HEK293 (cell line): ENCODE data around the gene FXYD1.

Source experiments
- FEZF1 ChIP-seq: fragments of 450-650 bp; formaldehyde crosslinking; IDR thresholded peaks from 2 replicates; pipeline ENCODE4 v1.5.1; 2016; ENCODE audit warnings: missing biosample characterization, missing genetic modification characterization
- KLF16 ChIP-seq: fragments of 450-650 bp; formaldehyde crosslinking; IDR thresholded peaks from 2 replicates; pipeline ENCODE4 v1.5.1; 2017; ENCODE audit warnings: missing biosample characterization, missing genetic modification characterization
- KLF17 ChIP-seq: fragments of 450-650 bp; formaldehyde crosslinking; IDR thresholded peaks from 2 replicates; pipeline ENCODE4 v1.5.1; 2016; ENCODE audit warnings: missing biosample characterization, missing genetic modification characterization
- KLF7 ChIP-seq: fragments of 450-650 bp; formaldehyde crosslinking; IDR thresholded peaks from 2 replicates; pipeline ENCODE4 v1.5.1; 2016; ENCODE audit warnings: missing biosample characterization, missing genetic modification characterization, borderline replicate concordance
- MEIS1 ChIP-seq: sonication (generic); formaldehyde crosslinking; IDR thresholded peaks from 2 replicates; pipeline ENCODE4 v1.8.1; 2022; ENCODE audit warnings: missing genetic modification reagents, mild to moderate bottlenecking, borderline replicate concordance
- PRDM10 ChIP-seq: fragments of 450-650 bp; formaldehyde crosslinking; IDR thresholded peaks from 2 replicates; pipeline ENCODE4 v1.5.1; 2016; ENCODE audit warnings: missing biosample characterization, missing genetic modification characterization
- PRDM4 ChIP-seq: fragments of 450-650 bp; formaldehyde crosslinking; IDR thresholded peaks from 2 replicates; pipeline ENCODE4 v1.5.1; 2017; ENCODE audit warnings: missing biosample characterization, missing genetic modification characterization
- TRIM28 ChIP-seq: IDR thresholded peaks from 2 replicates; pipeline ENCODE4 v1.6.1; 2011; ENCODE audit warnings: low read length, control low read depth, borderline replicate concordance
- TSHZ1 ChIP-seq: fragments of 450-650 bp; formaldehyde crosslinking; IDR thresholded peaks from 2 replicates; pipeline ENCODE4 v1.5.1; 2016; ENCODE audit warnings: missing biosample characterization, missing genetic modification characterization, borderline replicate concordance
- ZBTB17 ChIP-seq: fragments of 450-650 bp; formaldehyde crosslinking; IDR thresholded peaks from 2 replicates; pipeline ENCODE4 v1.5.1; 2016; ENCODE audit warnings: missing biosample characterization, missing genetic modification characterization
- ZBTB21 ChIP-seq: fragments of 450-650 bp; formaldehyde crosslinking; IDR thresholded peaks from 2 replicates; pipeline ENCODE4 v1.5.1; 2017; ENCODE audit warnings: missing biosample characterization, missing genetic modification characterization
- ZFP41 ChIP-seq: fragments of 450-650 bp; formaldehyde crosslinking; IDR thresholded peaks from 2 replicates; pipeline ENCODE4 v1.5.1; 2016; ENCODE audit warnings: missing biosample characterization, missing genetic modification characterization, borderline replicate concordance
- ZNF112 ChIP-seq: fragments of 450-650 bp; formaldehyde crosslinking; IDR thresholded peaks from 2 replicates; pipeline ENCODE4 v1.5.0; 2017; ENCODE audit warnings: missing biosample characterization, missing genetic modification characterization
- ZNF114 ChIP-seq: fragments of 450-650 bp; formaldehyde crosslinking; IDR thresholded peaks from 2 replicates; pipeline ENCODE4 v1.5.0; 2017; ENCODE audit warnings: missing biosample characterization, missing genetic modification characterization
- ZNF157 ChIP-seq: fragments of 450-650 bp; formaldehyde crosslinking; IDR thresholded peaks from 2 replicates; pipeline ENCODE4 v1.5.1; 2016; ENCODE audit warnings: missing biosample characterization, missing genetic modification characterization
- ZNF175 ChIP-seq: fragments of 450-650 bp; formaldehyde crosslinking; IDR thresholded peaks from 2 replicates; pipeline ENCODE4 v1.5.1; 2016; ENCODE audit warnings: missing biosample characterization, missing genetic modification characterization
- ZNF184 ChIP-seq: fragments of 450-650 bp; IDR thresholded peaks from 2 replicates; pipeline ENCODE4 v1.5.1; 2018; ENCODE audit warnings: missing biosample characterization, mild to moderate bottlenecking, missing genetic modification characterization
- ZNF23 ChIP-seq: fragments of 450-650 bp; formaldehyde crosslinking; IDR thresholded peaks from 2 replicates; pipeline ENCODE4 v1.5.1; 2016; ENCODE audit warnings: missing biosample characterization, missing genetic modification characterization, borderline replicate concordance
- ZNF280D ChIP-seq: fragments of 450-650 bp; formaldehyde crosslinking; IDR thresholded peaks from 2 replicates; pipeline ENCODE4 v1.5.1; 2016; ENCODE audit warnings: missing biosample characterization, missing genetic modification characterization
- ZNF292 ChIP-seq: fragments of 450-650 bp; formaldehyde crosslinking; IDR thresholded peaks from 2 replicates; pipeline ENCODE4 v1.5.1; 2016; ENCODE audit warnings: low read depth, missing biosample characterization, missing genetic modification characterization, borderline replicate concordance
- ZNF416 ChIP-seq: fragments of 450-650 bp; formaldehyde crosslinking; IDR thresholded peaks from 2 replicates; pipeline ENCODE4 v1.5.1; 2016; ENCODE audit warnings: missing biosample characterization, missing genetic modification characterization
- ZNF558 ChIP-seq: fragments of 450-650 bp; formaldehyde crosslinking; IDR thresholded peaks from 2 replicates; pipeline ENCODE4 v1.5.1; 2016; ENCODE audit warnings: missing biosample characterization, missing genetic modification characterization
- ZNF629 ChIP-seq: fragments of 450-650 bp; formaldehyde crosslinking; IDR thresholded peaks from 2 replicates; pipeline ENCODE4 v1.5.1; 2017; ENCODE audit warnings: missing biosample characterization, missing genetic modification characterization
- ZNF785 ChIP-seq: fragments of 450-650 bp; formaldehyde crosslinking; IDR thresholded peaks from 2 replicates; pipeline ENCODE4 v1.5.1; 2016; ENCODE audit warnings: missing biosample characterization, missing genetic modification characterization
- ZXDB ChIP-seq: fragments of 450-650 bp; formaldehyde crosslinking; IDR thresholded peaks from 2 replicates; pipeline ENCODE4 v1.5.1; 2016; ENCODE audit warnings: missing biosample characterization, missing genetic modification characterization

FXYD1 gene

GRCh38 chr19:35124098-35125060, 14.2 kb upstream of the FXYD1 start (continued):
- TF ChIP-seq ZNF280D (tag by site-specific recombination) (no peak), ZNF114 (tag by site-specific recombination) (no peak), ZFP41 (no peak), KLF7 (tag by site-specific recombination) (no peak; the same call in 1 of the 2 replicates), ZBTB21 (tag by site-specific recombination) (0 out of 2 replicates have a peak, but pooled peaks have one; percentile 33), PRDM10 (no peak), ZNF785 (tag by site-specific recombination) (no peak), TRIM28 (no peak), ZNF175 (tag by site-specific recombination) (no peak), ZNF23 (tag by site-specific recombination) (no peak), ZBTB17 (tag by site-specific recombination) (peak; percentile 78), TSHZ1 (tag by site-specific recombination) (no peak), ZXDB (tag by site-specific recombination) (no peak; the same call in none of the 2 replicates), FEZF1 (tag by site-specific recombination) (no peak), ZNF184 (no peak), ZNF629 (tag by site-specific recombination) (0 out of 2 replicates have a peak, but pooled peaks have one; percentile 28), ZNF112 (no peak), ZNF558 (tag by site-specific recombination) (no peak), KLF16 (tag by site-specific recombination) (no peak; the same call in 1 of the 2 replicates), PRDM4 (no peak), ZNF416 (tag by site-specific recombination) (no peak; the same call in 1 of the 2 replicates), ZNF292 (tag by site-specific recombination) (no peak), KLF17 (tag by site-specific recombination) (peak; percentile 21; the same call in 1 of the 2 replicates), MEIS1 (no peak), ZNF157 (tag by site-specific recombination) (no peak)
